GM19240 (cell line): ENCODE results near the gene TCTA.

Experiments
- DNase-seq: peaks from one replicate; pipeline ENCODE4 v3.0.0; 2011; ENCODE audit warnings: low spot score; ENCODE audit not compliant: insufficient read length

Gene TCTA

DNA sequence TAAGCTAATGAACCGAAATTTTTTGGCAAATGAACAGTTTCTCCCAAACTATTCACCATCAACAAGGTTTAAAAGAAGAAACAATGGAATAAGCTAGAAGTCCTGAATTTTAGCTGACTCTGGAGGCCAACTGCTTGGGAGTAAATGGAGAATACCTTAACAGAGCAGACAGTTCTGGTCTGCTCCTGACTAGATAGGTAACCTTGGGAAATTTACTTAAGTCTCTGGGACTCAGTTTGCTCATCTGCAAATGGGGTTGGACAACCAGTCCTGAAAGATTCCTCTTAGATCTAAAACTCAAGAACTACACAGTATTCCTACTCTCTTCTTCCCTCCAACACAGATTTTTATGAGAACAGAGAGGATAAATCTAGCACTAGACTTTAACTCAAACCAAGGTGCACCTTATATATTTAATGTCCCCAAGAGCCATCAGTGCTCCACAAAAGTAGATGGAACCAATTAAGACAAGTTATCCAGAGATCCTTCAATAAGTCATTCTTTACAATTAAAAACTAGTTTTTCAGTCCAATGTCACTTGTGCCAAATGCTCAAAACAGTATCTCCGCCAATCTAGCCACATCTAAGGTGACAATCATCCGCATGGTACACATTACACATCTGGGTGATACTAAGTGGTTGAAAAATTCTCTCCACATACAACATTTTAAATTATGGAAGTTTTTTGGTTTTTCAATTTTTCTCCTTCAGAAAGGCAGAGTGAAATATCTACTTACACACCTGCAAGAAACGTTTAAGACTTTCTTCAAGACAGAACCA lies 2.0 kb upstream of the TCTA start:
- no peak for DNase-seq

DNA sequence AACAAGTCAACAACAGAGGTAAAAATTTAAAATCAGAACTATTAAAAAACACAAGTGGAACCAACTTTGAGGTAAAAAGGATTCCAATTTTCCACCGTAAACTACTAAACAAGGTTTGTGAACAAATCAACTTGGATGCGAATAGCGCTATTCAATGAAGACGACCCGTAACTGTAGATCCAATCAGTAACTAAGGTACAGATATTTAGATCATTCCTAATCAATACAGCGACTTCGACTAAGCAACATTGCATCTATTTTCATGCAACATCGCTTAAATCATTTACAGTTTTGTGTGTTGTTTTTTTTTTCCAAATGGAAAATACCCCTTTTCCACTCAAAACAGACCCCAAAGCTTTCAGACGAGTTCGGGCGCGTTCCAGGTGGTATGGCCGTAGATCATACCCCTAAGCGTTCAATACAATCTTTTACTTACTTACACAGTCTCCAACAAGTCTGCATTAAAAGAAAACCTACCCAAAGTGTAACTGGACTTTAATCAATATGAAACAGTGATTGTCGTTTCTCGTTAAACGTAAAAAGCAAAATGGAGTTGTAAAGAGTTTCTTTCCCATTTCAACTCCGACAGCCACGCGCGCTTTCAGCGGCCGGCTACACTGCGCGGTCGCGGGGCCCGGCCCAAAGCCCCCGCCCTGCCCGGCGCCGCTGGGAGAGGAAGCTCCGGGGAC lies 1.2 kb upstream of the TCTA start:
- DNase-seq: no peak

DNA sequence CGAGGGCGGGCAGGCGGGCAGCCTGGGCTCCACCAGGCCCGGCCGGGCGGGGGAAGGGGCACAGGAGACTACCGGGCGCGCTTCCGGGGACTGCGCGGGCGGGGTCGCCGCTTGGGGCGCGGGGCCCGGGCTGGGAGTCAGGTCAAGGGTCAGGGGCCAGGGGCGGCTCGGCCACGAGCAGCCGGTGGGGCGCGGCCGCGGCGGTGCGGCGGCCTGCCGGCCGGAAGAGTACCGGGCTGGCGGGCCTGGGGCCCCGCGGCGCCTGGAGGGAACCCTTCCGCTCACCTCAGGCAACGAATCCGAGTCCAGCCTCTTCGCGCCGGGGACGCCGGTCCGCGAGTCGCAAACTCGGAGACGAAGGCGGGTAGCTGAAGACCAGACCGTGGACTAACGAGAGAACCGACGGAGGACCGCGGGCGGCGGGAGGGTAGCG lies 672 bp upstream of the TCTA start:
- no peak for DNase-seq

DNA sequence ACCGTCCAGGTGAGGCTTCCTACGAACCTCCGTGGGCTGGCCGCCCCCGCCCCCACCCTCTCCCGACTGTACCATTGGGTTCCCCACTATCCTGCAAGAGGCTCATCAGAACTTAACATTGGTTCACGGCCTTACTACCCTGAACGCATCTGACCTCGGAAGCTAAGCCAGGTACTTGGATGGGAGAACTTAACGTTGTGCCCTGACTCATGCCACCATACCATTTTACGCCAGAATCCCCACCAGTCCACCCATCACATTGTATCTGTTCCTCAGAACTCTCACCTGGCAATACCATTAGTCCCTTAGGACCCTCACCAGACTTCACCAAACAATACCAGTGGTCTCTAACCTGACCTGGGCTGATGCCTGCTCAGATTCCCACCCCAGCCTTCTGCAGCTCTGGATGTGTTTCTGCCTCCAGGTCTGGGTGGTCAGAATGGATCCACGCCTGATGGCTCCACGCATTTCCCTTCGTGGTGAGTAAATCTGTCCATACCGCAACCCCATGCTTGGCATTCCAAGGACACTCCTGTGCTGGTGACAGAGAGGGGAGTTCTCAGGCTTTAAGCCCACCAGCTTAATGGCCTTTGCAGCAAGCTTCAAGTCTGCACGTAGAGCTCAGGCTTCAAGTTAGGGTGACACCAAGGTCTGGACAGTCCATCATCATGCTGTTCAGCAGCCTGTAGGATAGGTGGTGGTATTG lies 562 bp downstream of the TCTA start:
- DNase-seq: no peak

DNA sequence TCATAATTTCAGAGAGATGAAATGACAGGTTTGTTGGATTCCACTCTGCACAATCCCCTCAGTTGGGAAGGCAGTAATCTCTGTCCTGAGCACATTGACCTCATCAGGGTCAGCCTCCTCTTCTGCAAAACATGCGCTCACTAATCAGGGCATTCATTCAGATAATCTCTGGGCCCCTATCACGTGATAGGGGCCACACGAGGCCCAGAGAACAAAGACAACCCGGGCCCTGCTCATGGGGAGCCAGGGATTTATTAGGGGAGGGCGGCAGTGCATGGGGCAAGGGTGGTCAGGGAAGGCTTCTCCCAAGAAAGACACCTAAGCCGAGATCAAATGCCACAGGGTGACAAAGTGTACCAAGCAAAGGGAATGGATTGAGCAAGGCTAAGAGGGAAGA lies 1.1 kb downstream of the TCTA start:
- DNase-seq: no peak

DNA sequence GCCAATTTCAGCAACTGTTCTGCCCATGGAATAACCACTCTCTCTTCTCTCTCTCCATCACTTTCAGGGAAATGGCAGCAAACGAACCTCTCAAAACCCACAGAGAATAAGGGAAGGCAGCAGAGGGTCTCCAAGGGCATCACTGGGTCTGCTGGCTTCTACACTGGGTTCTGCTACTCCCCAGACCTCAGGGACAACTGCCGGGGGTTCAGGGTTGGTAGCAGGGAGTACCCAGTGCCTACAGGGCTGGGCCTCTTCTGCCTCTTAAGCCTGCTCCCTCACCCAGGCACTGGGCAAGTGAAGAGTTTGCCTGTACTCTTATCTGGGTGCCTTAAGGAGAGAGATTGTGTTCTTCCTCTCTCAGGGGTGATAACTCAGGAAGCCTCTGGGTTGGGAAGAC lies 2.5 kb downstream of the TCTA start:
- DNase-seq: no peak

DNA sequence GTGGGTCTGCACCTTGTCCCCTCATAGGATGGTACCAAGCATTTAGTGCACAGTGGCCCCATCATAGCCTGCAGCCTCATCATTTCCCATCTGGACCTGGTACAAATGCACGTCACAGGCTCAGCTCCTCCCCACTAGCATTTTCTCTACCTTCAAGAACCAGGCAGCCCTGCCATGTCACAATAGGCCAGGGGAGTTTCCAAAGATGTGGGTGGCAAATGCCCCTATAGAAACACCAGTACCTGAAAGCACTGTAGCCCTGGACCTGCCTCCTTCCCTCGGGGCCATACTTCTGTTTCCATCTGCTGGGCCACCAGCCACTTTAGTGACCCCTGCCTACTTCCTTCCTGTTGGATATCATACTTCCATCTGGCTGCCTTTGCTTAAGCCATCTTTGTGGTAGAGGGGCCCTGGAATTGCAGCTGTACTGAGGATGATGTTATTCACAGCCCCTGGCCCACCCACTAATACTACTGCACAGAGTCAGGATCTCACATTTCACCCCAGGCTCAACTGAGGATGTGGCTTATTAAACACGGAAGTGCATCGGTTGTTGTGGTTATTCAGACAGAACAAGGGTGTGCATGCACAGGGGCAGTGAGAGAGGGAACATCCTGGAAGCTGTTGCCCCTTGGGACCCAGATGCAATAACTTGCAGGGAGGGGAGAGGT lies 3.8 kb downstream of the TCTA start:
- no peak for DNase-seq

DNA sequence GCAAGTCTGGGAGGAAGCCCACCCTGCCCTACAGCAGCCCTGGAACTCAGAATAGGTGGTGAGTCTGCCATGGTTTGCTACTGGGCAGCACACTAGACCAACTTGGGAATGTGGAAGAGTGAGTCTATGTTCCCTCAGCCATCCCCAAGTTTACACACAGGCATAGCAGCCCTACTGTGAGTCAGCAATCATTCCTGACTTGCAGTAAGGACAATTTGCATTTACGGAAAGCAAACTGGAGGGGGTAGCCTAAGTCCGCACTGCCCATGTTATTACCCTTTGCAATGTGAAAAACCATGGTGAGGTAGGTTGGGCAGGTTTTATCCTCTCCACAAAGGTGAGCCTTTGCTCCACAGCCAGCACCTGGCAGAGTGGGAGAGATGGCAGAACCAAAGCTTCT lies 4.6 kb downstream of the TCTA start:
- DNase-seq: no peak

DNA sequence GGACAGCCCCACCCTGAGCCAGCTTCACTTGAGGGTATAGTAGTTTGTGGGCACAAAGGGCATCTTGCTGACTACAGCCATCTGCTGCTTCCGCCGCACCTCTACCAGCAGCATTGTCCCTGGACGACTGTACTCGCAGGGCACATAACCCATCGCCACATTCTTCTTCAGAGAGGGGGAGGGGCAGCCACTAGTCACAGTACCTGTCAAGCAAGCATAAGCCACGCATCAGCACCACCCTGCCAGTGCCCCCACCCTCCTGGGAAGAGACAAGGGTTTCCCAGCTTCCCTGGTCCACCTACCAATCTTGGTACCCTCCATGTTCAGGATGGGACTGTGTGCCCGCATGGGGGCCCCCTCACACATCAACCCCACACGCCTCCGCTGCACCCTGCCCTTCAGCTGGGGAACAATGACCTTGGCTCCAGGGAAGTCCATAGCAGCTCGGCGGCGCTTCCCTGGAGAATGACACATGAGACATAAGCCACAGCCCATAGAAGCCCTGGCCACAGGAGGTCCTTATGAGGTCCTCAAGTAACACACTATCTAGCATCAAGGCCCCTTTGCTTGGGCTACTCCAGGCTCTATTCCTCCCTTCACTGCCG lies 5.4 kb downstream of the TCTA start:
- DNase-seq: no peak

DNA sequence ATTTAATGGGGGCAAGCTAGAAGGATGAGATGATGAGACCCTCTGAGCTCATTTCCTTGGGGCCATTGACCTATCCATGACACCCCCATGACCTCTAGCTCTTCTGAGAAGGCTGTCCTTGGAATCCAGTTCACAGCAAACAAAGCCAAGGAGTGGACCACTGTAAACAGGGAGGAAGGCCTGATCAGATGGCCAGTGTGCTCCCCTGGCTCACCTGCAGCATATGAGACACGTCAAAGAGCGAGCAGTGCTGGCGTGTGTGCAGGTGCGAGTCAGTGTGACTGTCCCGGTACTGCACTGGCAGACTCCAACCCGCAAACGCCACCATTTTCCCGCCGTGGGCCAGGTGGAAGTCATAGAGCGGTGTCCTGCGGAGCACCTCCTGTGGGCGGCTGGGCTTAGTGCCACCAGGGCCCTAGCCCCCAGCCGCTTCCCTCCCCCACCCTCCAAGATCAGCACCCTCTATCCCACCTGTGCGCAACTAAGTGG lies 9.7 kb downstream of the TCTA start:
- no peak for DNase-seq

DNA sequence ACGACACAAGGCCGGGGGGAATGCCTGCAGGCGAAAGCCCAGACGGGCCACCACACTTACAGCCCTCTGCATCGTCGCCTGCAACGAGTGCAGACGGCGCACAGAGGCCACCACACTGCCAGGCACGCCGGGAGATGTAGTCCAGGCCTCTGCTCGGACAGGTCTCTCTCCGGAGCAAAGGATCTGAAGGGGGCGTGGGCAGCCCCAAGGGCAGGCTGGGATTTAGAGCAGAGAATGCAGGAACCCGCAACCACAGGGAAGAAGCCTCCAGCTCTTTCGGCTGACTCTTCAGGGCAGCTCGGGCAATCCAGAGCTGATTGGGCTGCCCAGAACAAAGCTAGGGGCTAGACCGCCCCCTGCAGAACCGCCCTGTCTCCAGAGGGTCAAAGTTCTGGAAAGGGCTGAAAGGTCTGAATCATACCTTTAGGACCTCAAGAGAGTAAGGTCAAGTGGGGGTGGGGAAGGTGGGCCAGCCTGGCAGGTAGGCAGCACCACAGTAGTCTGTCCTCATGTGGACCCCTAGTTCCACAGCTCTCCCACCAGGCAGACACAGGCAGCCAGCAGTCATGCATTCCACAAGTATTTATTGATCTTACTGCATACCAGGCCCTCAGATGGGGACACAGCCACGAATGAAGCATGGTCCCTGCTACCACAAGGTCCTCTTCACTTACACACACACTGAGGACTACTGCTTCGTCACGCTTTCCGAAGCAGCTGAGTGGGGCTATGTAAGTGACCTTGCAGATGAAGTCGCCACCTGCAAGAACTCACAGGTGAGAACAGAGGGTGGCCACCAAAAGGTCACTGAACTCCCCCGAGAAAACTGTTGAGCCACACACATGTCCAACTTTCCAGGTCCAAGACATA lies 10.4 kb downstream of the TCTA start, which contains the start of gene AMT:
Gene AMT (minus strand): TSS at position 95 of the 870 bp plus-strand sequence. CDS start 23 bp downstream, at position 72.
- no peak for DNase-seq

DNA sequence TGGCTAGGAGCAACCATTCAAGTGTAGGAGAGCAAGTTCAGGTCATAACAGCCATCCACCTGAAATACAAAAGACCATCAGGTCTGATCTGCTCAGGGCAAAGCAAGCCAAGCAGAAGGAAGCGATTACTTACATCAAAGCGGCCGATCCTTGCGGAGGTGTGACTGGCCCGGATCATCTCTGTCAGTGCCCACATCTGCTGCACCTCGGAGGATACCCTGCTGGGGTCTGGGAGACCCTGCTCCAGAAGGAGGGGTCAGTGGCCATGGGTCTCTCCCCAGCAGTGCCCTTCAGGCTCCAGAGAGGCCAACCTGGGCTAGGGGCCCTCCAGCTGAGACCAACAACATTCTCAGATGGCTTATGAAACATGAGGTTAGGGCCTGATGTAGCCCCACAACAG lies 12.6 kb downstream of the TCTA start:
- DNase-seq: no peak

DNA sequence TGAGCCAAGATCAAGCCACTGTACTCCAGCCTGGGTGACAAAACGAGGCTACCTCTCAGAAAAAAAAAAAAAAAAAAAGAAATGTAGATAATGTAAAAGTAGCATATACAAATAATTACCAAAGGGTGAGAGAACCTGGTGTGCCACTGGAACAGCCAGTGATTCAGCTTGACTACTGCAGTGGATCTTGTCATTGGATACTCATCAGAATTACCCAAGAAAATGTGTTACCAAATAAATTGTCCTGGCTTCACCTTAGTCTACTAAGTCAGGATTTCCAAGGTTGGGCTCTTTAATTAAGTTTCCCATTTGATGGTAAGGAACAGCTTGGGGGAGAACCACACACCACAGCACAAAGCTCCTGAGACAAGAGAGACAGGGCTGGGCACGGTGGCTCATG lies 15.4 kb downstream of the TCTA start:
- DNase-seq: no peak

DNA sequence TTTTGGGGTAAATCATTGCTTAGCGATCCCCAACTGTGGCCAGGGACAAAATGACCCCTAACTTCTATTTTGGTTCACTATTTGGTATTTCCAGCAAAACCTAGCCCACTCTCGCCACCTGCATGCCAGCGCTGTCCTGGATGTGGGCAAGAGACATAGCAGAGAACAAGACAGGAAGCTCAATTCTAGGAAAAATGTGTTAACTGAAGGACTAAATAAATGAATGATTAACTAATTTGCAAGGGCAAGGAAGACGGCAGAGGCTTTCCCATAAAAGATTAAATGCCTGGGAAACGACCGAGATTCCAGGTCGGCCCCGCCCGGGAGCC lies 16.5 kb downstream of the TCTA start:
- DNase-seq: no peak

DNA sequence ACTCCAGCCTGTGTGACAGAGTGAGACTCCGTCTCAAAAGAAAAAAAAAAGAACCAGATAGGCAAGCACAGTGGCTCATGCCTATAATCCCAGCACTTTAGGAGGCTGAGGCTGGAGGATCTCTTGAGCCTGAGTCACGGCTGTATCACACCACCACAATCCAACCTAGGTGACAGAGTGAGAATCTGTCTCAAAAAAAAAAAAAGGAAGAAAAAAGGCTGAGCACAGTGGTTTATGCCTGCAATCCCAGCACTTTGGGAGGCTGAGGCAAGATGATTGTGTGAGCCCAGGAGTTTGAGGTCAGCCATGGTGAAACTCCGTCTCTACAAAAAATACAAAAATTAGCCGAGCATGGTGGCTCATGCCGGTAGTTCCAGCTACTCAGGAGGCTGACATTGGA lies 22.5 kb downstream of the TCTA start:
- DNase-seq: no peak

DNA sequence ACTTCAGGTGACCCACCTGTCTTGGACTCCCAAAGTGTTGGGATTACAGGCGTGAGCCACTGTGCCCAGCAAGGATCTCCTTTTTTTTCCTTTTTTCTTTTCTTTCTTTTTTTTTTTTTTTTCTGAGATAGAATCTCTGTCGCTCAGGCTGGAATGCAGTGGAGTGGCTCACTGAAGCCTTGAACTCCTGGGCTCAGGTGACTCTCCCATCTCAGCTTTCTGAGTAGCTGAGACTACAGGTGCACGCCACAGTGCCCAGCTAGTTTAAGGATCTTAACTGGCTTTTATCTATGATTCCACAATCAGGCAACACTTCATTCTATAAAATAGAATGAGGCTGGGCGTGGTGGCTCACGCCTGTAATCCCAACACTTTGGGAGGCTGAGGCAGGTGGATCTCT lies 33.2 kb downstream of the TCTA start:
- DNase-seq: no peak

DNA sequence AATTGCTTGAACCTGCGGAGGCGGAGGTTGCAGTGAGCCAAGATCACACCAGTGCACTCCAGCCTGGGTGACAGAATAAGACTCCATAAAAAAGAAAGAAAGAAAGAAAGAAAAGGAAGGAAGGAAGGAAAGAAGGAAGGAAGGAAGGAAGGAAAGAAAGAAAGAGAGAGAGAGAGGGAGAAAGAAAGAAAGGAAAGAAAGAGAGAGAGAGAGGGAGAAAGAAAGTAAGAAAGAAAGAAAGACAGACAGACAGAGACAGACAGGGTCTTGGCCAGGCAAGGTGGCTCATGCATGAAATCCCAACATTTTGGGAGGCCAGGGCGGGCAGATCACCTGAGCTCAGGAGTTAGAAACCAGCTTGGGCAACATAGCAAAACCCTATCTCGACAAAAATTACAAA lies 41.4 kb downstream of the TCTA start:
- no peak for DNase-seq

DNA sequence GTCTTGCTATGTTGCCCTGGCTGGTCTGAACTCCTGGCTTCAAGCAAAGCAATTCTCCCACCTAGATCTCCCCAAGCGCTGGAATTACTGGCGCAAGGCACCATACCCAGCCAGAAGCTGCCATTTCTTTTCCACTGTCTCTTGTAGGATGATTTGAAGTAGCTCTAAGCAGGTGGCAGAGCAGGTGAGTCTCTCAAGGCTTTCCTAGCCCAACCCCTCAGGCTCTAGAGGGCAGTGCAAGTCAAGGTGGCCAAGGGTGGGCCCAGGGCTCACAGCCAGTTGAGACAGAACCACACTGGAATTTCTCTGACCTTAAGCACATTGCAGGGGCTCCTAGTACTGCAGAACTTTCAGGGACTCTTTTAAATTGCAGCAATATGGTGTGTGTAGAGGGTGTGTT lies 42.2 kb downstream of the TCTA start:
- no peak for DNase-seq

DNA sequence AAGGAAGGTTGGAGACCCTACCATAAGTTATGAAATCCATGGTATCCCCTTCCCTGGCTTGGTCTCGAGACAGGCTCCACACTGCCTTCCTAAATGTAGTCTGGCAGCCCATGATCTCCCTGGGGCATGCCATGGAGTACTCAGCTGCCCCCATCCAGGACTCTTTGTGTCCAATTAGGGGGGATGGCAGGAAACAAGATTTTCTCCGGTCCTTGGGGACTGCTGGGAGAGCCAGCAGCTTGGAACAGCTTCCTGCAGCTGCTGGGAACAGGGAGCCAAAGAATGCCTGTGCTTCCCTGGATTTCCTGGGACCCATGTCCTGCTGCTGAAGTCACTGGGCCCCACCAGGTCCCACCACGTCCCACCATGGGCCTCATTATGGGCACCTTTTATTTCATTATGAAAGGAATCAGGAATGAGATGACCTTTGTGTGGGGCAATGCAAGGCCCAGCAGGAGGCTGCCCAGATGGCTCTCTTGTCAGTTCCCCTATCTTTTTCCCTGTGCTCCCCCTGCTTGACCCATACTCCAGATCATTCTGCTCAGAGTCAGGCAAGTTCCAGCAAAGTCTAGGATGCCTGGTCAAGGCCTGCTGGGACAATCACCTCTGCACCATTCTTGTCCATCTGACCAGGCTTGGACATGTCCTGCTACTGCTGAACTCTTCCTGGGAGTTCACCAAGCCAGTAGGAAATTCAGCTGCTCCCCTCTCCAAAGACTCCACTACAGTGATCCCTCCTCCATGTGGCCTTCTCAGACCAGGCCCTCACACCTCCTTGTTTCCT lies 42.9 kb downstream of the TCTA start:
- DNase-seq: no peak

DNA sequence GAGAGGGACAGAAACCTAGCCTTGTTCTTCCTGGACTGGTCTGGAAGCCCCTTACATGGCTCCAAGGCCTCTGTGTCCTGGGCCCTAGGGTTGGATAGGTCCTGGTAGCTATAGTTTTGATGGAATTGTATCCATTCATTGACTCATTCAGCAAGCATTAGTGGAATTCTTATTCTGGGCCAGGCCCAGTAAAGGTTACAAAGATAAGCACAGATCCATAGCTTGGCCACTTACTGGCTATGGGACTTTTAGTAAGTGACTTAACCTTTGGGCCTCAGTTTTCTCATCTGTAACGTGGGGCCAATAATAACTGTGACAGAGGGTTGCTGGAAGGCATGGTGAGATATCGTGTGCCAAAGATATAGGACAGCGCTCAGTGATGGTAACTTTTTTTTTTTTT lies 44.2 kb downstream of the TCTA start:
- no peak for DNase-seq
